ENCODE results near the gene DRG2. TPM values are rescaled to one million over a fixed set of nuclear protein-coding genes. Genes with fewer than 3 reads are reported as not detected.

The DRG2 gene
- polyA plus RNA-seq, 1 donor from 2014 or later = 40.6 TPM

- no peaks in the 10 kb centered on the region for H3F3A ChIP-seq (ENCODE audit: insufficient read depth, low read length, poor library complexity, severe bottlenecking)
- H3K4me2 ChIP-seq (ENCODE audit: low read length) = no peak overlapping the region
- H3K79me2 ChIP-seq (replicated peaks; ENCODE audit: insufficient read depth, low read length) = no peaks in the 10 kb centered on the region
- no peak for TF ChIP-seq RAD21 (conservative IDR thresholded peaks at IDR 0.05)
- TF ChIP-seq SMC3 (conservative IDR thresholded peaks at IDR 0.05; ENCODE audit: poor library complexity) = no peak
- no peaks in the 10 kb centered on the region for H3K9me2 ChIP-seq (ENCODE audit: insufficient read depth, low read length)
- H3K4me3 ChIP-seq (ENCODE audit: low read length) = no peak overlapping the region
- no peak overlapping the region for H3K9ac ChIP-seq (ENCODE audit: low read length)
- H3K9me3 ChIP-seq (ENCODE audit: low read length) = no peaks in the 10 kb centered on the region
- no peak overlapping the region for H3K27ac ChIP-seq (ENCODE audit: low read length)
- H2AFZ ChIP-seq (ENCODE audit: low read depth, low read length) = no peak overlapping the region
- no peaks in the 10 kb centered on the region for H3K36me3 ChIP-seq (ENCODE audit: insufficient read depth, low read length)
- H4K20me1 ChIP-seq (ENCODE audit: insufficient read depth) = no peaks in the 10 kb centered on the region
- no peaks in the 10 kb centered on the region for H3K27me3 ChIP-seq (ENCODE audit: insufficient read depth, low read depth, low read length)
Observed at GRCh38 chr17:18156171-18156975, 68.6 kb downstream of the DRG2 start.

GRCh38 chr17:18156976-18157280 lies 69.2 kb downstream of the DRG2 start:
- Histone ChIP-seq H3K27ac (ENCODE audit: low read length) (no peak overlapping the region), H3K36me3 (ENCODE audit: insufficient read depth, low read length) (no peaks in the 10 kb centered on the region), H2AFZ (ENCODE audit: low read depth, low read length) (no peak overlapping the region), H3K4me3 (ENCODE audit: low read length) (no peak overlapping the region), H4K20me1 (ENCODE audit: insufficient read depth) (no peaks in the 10 kb centered on the region), H3F3A (ENCODE audit: insufficient read depth, low read length, poor library complexity, severe bottlenecking) (no peaks in the 10 kb centered on the region), H3K79me2 (replicated peaks; ENCODE audit: insufficient read depth, low read length) (no peaks in the 10 kb centered on the region), H3K9me3 (ENCODE audit: low read length) (no peaks in the 10 kb centered on the region), H3K9ac (ENCODE audit: low read length) (no peak overlapping the region), H3K27me3 (ENCODE audit: insufficient read depth, low read depth, low read length) (no peaks in the 10 kb centered on the region), H3K4me2 (ENCODE audit: low read length) (no peak overlapping the region), H3K9me2 (ENCODE audit: insufficient read depth, low read length) (no peaks in the 10 kb centered on the region)
- TF ChIP-seq TAF1 (IDR thresholded peaks at IDR 0.05; ENCODE audit: low read depth) = no peak

Other genes with a start within 250 kb of the DRG2 start
- 40.9 and 53.4 TPM in 2 replicates for gene TOM1L2, start 115.5 kb upstream of the DRG2 start, polyA plus RNA-seq
- gene DRC3, start 115.1 kb upstream of the DRG2 start, polyA plus RNA-seq = 1.3 and 1.9 TPM in 2 replicates
- gene ATPAF2, start 48.8 kb upstream of the DRG2 start, polyA plus RNA-seq = 30.5 and 33.3 TPM in 2 replicates
- gene GID4, start 48.5 kb upstream of the DRG2 start, polyA plus RNA-seq = 3.6 and 4.9 TPM in 2 replicates
- gene MYO15A, start 20.8 kb downstream of the DRG2 start, polyA plus RNA-seq = 1.5 and 1.9 TPM in 2 replicates
- 55.0 and 63.0 TPM in 2 replicates for gene ALKBH5, start 95.9 kb downstream of the DRG2 start, polyA plus RNA-seq
- 52.2 and 59.5 TPM in 2 replicates for gene LLGL1, start 137.7 kb downstream of the DRG2 start, polyA plus RNA-seq
- 93.0 and 120 TPM in 2 replicates for gene FLII, start 170.8 kb downstream of the DRG2 start, polyA plus RNA-seq
- gene MIEF2, start 172.7 kb downstream of the DRG2 start, polyA plus RNA-seq = 74.9 and 102 TPM in 2 replicates
- gene TOP3A, start 227.0 kb downstream of the DRG2 start, polyA plus RNA-seq = 22.9 and 31.9 TPM in 2 replicates
- 4.3 and 6.9 TPM in 2 replicates for gene SMCR8, start 227.3 kb downstream of the DRG2 start, polyA plus RNA-seq

Measured in neural cell (in vitro differentiated cells).